Measurements from ENCODE around the gene DCTN1. TPM values are rescaled to one million over a fixed set of nuclear protein-coding genes. Genes with fewer than 3 reads are reported as not detected.
A peak's percentile ranks its signal among the peaks of the same experiment; 100 is the strongest.

The DCTN1 gene
- total and polyA plus RNA-seq, 7 experiments from 2014 or later, result 52.1 to 113 (median 89.3) TPM

DNA sequence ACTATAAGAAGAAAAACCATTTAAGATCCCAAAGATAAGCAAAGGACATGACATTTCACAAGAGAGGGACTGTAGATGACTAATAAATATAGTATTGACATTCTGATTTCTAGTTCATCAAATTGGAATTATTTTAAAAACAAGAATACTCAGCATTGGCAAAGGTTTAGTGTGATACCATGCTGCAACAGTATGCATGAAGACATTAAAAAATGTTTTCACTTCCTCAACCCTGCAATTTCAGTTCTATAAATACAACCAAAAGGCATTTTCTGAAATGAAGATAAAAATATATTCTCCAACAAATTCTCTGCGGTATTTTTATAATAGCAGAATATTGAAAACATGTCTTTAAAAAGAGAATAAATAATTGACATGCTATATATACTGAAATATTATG lies 39.2 kb upstream of the DCTN1 start:
- H3K27ac Mint-ChIP-seq, result peak overlapping the region in 2 of 9 donors; percentile 96 to 99
- no peaks in the 10 kb centered on the region for H3K9me3 Mint-ChIP-seq
- Histone ChIP-seq H3K4me1 (ENCODE audit: control insufficient read depth in 2 of 2, insufficient read depth in 2 of 2, low read length in 2 of 2) (peaks cover 4 to 25% of the 10 kb centered on the region in 2 donors), H3K9me3 (ENCODE audit: control insufficient read depth in 2 of 3, low read length in 3 of 3) (no peaks in the 10 kb centered on the region), H3K27me3 (ENCODE audit: control insufficient read depth in 2 of 2, insufficient read depth in 2 of 2, low read length in 2 of 2) (peaks cover 0 to 2% of the 10 kb centered on the region in 2 donors), H3K36me3 (ENCODE audit: control insufficient read depth in 2 of 3, insufficient read depth in 3 of 3, low read length in 3 of 3) (peaks cover 0 to 4% (median 0%) of the 10 kb centered on the region in 3 experiments), H3K4me3 (ENCODE audit: low read length) (no peak overlapping the region), H3K27ac (ENCODE audit: low read depth, low read length) (peak overlapping the region; percentile 31)
- ChIA-PET CTCF (no interaction called here), POLR2A (interaction anchor here (0.6 to 1.4 kb wide), 4 partner anchors 45 to 243 kb away, joined by 3 to 4 read pairs (median 3); partner anchors contain the start of gene MRPL53)
- H3K4me3 Mint-ChIP-seq, result no peak overlapping the region
- ATAC-seq (no peak), DNase-seq (no peak)
- H3K4me1 Mint-ChIP-seq, result peaks cover 20 to 57% (median 40%) of the 10 kb centered on the region in 7 donors
- peaks cover 0 to 6% (median 0%) of the 10 kb centered on the region in 5 donors for H3K36me3 Mint-ChIP-seq
- peaks cover 0 to 5% (median 0%) of the 10 kb centered on the region in 5 donors for H3K27me3 Mint-ChIP-seq
- intact Hi-C loops (cut with micrococcal nuclease), result no loop called here

DNA sequence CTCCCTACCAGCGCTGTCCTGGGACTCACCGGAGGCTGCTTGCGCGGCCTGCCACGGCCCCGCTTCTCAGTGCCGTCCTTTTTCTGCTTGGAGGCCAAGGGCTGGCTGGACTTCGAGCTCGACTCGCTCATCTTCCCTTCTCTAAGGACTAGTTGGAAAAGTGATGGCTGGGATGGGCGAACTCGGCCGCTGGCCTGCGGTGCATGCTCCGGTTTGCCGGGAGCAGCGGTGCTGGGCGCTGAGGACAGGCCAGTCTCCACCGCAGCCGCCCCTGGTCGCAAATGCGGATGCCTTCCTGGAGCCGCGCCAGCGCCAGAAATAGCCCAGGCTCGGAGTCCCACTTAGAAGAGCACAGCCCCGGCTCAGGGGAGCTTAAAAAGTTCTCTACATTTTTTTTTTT lies 38.2 kb upstream of the DCTN1 start:
- no peak overlapping the region for H3K4me3 ChIP-seq (ENCODE audit: low read length)
- H3K27ac Mint-ChIP-seq, result peak overlapping the region in 1 of 9 donors; percentile 59
- POLR2A ChIA-PET, result interaction anchor here (0.6 to 1.1 kb wide), 2 partner anchors 54 to 66 kb away, joined by 3 to 5 read pairs; partner anchors contain the start of gene MRPL53

DNA sequence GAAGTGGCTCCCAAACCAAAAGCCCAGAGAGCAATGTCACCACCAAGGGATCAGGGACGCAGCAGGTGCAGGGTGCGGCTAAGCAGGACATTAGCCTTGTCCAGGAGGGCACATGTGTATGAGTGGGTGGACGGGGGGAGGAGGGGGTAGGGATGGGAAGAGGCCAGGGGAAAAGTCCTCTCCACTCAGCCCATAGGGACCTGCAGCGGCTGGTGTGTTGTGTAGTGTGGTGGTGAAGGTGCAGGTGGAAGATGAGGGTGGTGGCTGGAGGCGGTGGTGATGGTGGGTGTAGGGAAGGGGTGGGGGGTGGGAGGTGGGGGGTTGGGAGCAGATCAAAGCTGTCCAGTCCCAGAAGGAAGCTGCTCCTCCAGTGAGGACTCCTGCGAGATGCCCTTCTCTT lies 37.7 kb upstream of the DCTN1 start:
- Mint-ChIP-seq H3K9me3 (no peaks in the 10 kb centered on the region), H3K4me3 (no peak overlapping the region), H3K4me1 (peaks cover 20 to 58% (median 48%) of the 10 kb centered on the region in 7 donors), H3K36me3 (no peaks in the 10 kb centered on the region), H3K27me3 (peaks cover 0 to 12% (median 0%) of the 10 kb centered on the region in 5 donors), H3K27ac (peak overlapping the region in 2 of 9 donors; percentile 49)
- no peak for DNase-seq
- H3K36me3 ChIP-seq (ENCODE audit: control insufficient read depth in 2 of 3, insufficient read depth in 3 of 3, low read length in 3 of 3), result peaks cover 0 to 4% (median 0%) of the 10 kb centered on the region in 3 experiments
- H3K27me3 ChIP-seq (ENCODE audit: control insufficient read depth in 2 of 2, insufficient read depth in 2 of 2, low read length in 2 of 2), result peaks cover 0 to 4% of the 10 kb centered on the region in 2 donors
- H3K9me3 ChIP-seq (ENCODE audit: control insufficient read depth in 2 of 3, low read length in 3 of 3), result no peaks in the 10 kb centered on the region
- no peak for ATAC-seq
- no peak overlapping the region for H3K4me3 ChIP-seq (ENCODE audit: low read length)
- ChIA-PET CTCF (interaction anchor here (1.0 kb wide), 1 partner anchor 236 kb away, joined by 6 read pairs; the partner anchor contains the start of gene SEMA4F), POLR2A (no interaction called here)
- peaks cover 4 to 27% of the 10 kb centered on the region in 2 donors for H3K4me1 ChIP-seq (ENCODE audit: control insufficient read depth in 2 of 2, insufficient read depth in 2 of 2, low read length in 2 of 2)
- H3K27ac ChIP-seq (ENCODE audit: low read depth, low read length), result no peak overlapping the region
- intact Hi-C loops (cut with micrococcal nuclease), result no loop called here

More for the DNA sequence above, 38.2 kb upstream of the DCTN1 start:
- intact Hi-C loops (cut with micrococcal nuclease), result no loop called here
- H3K9me3 Mint-ChIP-seq, result no peaks in the 10 kb centered on the region
- H3K4me3 Mint-ChIP-seq, result no peak overlapping the region
- Histone ChIP-seq H3K27ac (ENCODE audit: low read depth, low read length) (no peak overlapping the region), H3K9me3 (ENCODE audit: control insufficient read depth in 2 of 3, low read length in 3 of 3) (no peaks in the 10 kb centered on the region), H3K36me3 (ENCODE audit: control insufficient read depth in 2 of 3, insufficient read depth in 3 of 3, low read length in 3 of 3) (peaks cover 0 to 4% (median 0%) of the 10 kb centered on the region in 3 experiments), H3K4me1 (ENCODE audit: control insufficient read depth in 2 of 2, insufficient read depth in 2 of 2, low read length in 2 of 2) (peaks cover 4 to 27% of the 10 kb centered on the region in 2 donors), H3K27me3 (ENCODE audit: control insufficient read depth in 2 of 2, insufficient read depth in 2 of 2, low read length in 2 of 2) (peaks cover 0 to 4% of the 10 kb centered on the region in 2 donors)
- ATAC-seq, result no peak
- DNase-seq, result no peak
- peaks cover 20 to 62% (median 49%) of the 10 kb centered on the region in 7 donors for H3K4me1 Mint-ChIP-seq
- peaks cover 0 to 2% (median 0%) of the 10 kb centered on the region in 5 donors for H3K36me3 Mint-ChIP-seq
- peaks cover 0 to 11% (median 0%) of the 10 kb centered on the region in 5 donors for H3K27me3 Mint-ChIP-seq
- CTCF ChIA-PET, result interaction anchor here (1.0 kb wide), 1 partner anchor 236 kb away, joined by 6 read pairs; the partner anchor contains the start of gene SEMA4F

DNA sequence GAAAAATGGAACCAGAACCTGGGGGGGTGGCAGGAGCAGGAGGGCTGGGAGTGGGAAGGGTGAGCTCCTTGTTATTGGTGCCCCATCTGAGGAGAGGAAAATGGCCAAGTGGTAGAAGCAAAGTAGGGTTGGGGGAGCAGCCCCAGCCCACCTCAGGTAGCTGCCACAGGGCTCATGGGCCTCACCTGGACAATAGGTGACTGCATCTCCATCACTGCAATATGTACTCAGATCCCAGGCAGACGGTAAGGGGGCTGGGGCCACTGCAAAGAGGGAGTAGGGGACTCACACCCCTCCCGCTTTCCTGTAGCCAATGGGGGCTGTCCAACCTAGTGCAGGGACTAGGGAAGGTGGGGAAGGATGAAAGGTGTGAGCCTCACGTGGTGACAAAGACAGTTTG lies 37.1 kb upstream of the DCTN1 start:
- peaks cover 0 to 12% (median 0%) of the 10 kb centered on the region in 5 donors for H3K27me3 Mint-ChIP-seq
- ChIA-PET POLR2A (interaction anchor here (2.8 kb wide), 1 partner anchor 38 kb away, joined by 8 read pairs; the partner anchor contains the start of gene INO80B), CTCF (no interaction called here)
- H3K27ac ChIP-seq (ENCODE audit: low read depth, low read length), result no peak overlapping the region
- peak overlapping the region in 5 of 9 donors; percentile 29 to 78 (median 76) for H3K27ac Mint-ChIP-seq
- no peaks in the 10 kb centered on the region for H3K36me3 Mint-ChIP-seq
- intact Hi-C loops (cut with micrococcal nuclease), result no loop called here
- DNase-seq (no peak), ATAC-seq (no peak)
- H3K4me3 Mint-ChIP-seq, result peak overlapping the region in 4 of 10 donors; percentile 8 to 75 (median 30)
- H3K27me3 ChIP-seq (ENCODE audit: control insufficient read depth in 2 of 2, insufficient read depth in 2 of 2, low read length in 2 of 2), result peaks cover 0 to 4% of the 10 kb centered on the region in 2 donors
- peaks cover 2 to 25% of the 10 kb centered on the region in 2 donors for H3K4me1 ChIP-seq (ENCODE audit: control insufficient read depth in 2 of 2, insufficient read depth in 2 of 2, low read length in 2 of 2)
- no peaks in the 10 kb centered on the region for H3K9me3 ChIP-seq (ENCODE audit: control insufficient read depth in 2 of 3, low read length in 3 of 3)
- no peak overlapping the region for H3K4me3 ChIP-seq (ENCODE audit: low read length)
- peaks cover 20 to 54% (median 49%) of the 10 kb centered on the region in 7 donors for H3K4me1 Mint-ChIP-seq
- no peaks in the 10 kb centered on the region for H3K9me3 Mint-ChIP-seq
- H3K36me3 ChIP-seq (ENCODE audit: control insufficient read depth in 2 of 3, insufficient read depth in 3 of 3, low read length in 3 of 3), result peaks cover 0 to 4% (median 0%) of the 10 kb centered on the region in 3 experiments

DNA sequence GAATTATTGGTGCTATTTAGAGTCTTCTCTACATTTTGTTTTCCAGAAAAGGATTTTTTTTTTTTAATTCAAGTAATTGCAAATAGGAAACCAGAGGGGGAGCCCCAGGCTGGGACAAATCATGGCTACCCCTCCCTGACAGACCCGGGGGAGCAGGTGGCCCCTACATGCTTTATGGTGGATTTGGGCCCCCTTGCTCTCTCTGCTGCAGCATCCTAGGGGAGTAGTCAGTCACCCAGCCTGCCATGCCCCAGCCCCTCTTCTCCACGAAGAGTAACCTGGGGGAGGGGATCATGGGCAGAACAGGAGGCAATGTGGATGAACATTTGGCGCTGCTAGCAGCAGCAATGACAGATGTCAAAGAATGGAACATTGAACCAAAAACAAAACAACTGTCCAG lies 36.7 kb upstream of the DCTN1 start:
- no peaks in the 10 kb centered on the region for H3K9me3 Mint-ChIP-seq
- ChIA-PET POLR2A (interaction anchor here (0.6 to 2.8 kb wide), 4 partner anchors 15 to 42 kb away, joined by 3 to 8 read pairs (median 3); partner anchors contain the start of genes INO80B and WBP1), CTCF (no interaction called here)
- peaks cover 18 to 53% (median 45%) of the 10 kb centered on the region in 7 donors for H3K4me1 Mint-ChIP-seq
- Histone ChIP-seq H3K27ac (ENCODE audit: low read depth, low read length) (no peak overlapping the region), H3K4me1 (ENCODE audit: control insufficient read depth in 2 of 2, insufficient read depth in 2 of 2, low read length in 2 of 2) (peaks cover 0 to 23% of the 10 kb centered on the region in 2 donors), H3K9me3 (ENCODE audit: control insufficient read depth in 2 of 3, low read length in 3 of 3) (no peaks in the 10 kb centered on the region), H3K36me3 (ENCODE audit: control insufficient read depth in 2 of 3, insufficient read depth in 3 of 3, low read length in 3 of 3) (peaks cover 0 to 3% (median 0%) of the 10 kb centered on the region in 3 experiments), H3K27me3 (ENCODE audit: control insufficient read depth in 2 of 2, insufficient read depth in 2 of 2, low read length in 2 of 2) (peaks cover 0 to 4% of the 10 kb centered on the region in 2 donors), H3K4me3 (ENCODE audit: low read length) (no peak overlapping the region)
- H3K36me3 Mint-ChIP-seq, result no peaks in the 10 kb centered on the region
- peaks cover 0 to 12% (median 0%) of the 10 kb centered on the region in 5 donors for H3K27me3 Mint-ChIP-seq
- DNase-seq (peak in 1 of 9 donors; percentile 23), ATAC-seq (no peak)
- intact Hi-C loops (cut with micrococcal nuclease), result loop anchor here in 1 of 2 donors (1.0 kb wide), 1 partner anchor 171 kb away; no protein-coding TSS in a partner anchor
- H3K4me3 Mint-ChIP-seq, result peak overlapping the region in 6 of 10 donors; percentile 8 to 75 (median 32)
- H3K27ac Mint-ChIP-seq, result peak overlapping the region in 5 of 9 donors; percentile 29 to 78 (median 76)

DNA sequence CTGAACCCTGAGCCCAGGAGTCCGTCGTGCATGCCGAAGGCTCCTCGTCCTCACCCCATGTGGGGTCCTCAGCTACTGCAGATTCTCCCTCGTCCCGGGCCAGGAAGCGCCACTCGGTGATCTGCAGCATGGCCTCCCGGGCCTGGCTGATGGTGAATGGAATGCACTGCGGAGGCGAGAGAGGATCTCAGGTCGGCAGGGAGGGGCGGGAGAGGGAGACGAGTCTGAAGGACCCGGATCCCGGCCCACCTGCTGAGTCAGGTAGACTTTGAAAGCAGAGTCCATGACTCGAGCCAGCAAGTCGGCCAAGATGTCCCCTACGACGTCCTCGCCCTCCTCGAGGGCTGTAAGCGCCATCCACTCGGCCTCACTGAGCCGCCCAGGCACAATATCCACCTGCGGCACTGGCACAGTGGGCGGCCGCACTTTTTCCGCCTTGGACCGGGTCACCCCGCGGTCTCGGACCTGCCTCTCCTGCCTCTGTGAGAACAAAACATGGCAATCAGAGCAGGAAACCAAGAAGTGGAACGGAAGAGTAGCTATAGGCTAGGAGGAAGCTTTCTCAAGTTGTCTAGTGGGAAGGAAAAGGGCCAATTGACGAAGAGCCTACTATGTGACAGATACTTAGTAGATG lies 35.8 kb upstream of the DCTN1 start:
- Histone ChIP-seq H3K27me3 (ENCODE audit: control insufficient read depth in 2 of 2, insufficient read depth in 2 of 2, low read length in 2 of 2) (peaks cover 0 to 4% of the 10 kb centered on the region in 2 donors), H3K4me1 (ENCODE audit: control insufficient read depth in 2 of 2, insufficient read depth in 2 of 2, low read length in 2 of 2) (peaks cover 0 to 21% of the 10 kb centered on the region in 2 donors), H3K4me3 (ENCODE audit: low read length) (peak overlapping the region; percentile 57), H3K27ac (ENCODE audit: low read depth, low read length) (peak overlapping the region; percentile 49), H3K36me3 (ENCODE audit: control insufficient read depth in 2 of 3, insufficient read depth in 3 of 3, low read length in 3 of 3) (no peaks in the 10 kb centered on the region), H3K9me3 (ENCODE audit: control insufficient read depth in 2 of 3, low read length in 3 of 3) (no peaks in the 10 kb centered on the region)
- H3K27me3 Mint-ChIP-seq, result peaks cover 0 to 12% (median 0%) of the 10 kb centered on the region in 5 donors
- no peaks in the 10 kb centered on the region for H3K9me3 Mint-ChIP-seq
- peak overlapping the region in 8 of 9 donors; percentile 18 to 92 (median 74) for H3K27ac Mint-ChIP-seq
- intact Hi-C loops (cut with micrococcal nuclease), result loop anchor here in 1 of 2 donors (1.0 kb wide), 2 partner anchors 24 to 171 kb away; no protein-coding TSS in a partner anchor
- peak overlapping the region; percentile 37 to 87 (median 78) for H3K4me3 Mint-ChIP-seq
- H3K4me1 Mint-ChIP-seq, result peaks cover 15 to 47% (median 38%) of the 10 kb centered on the region in 7 donors
- H3K36me3 Mint-ChIP-seq, result no peaks in the 10 kb centered on the region
- peak in 3 of 9 donors; percentile 14 to 24 (median 15) for DNase-seq
- ChIA-PET POLR2A (interaction anchor here (0.6 to 2.8 kb wide), 7 partner anchors 16 to 173 kb away, joined by 3 to 8 read pairs (median 3); partner anchors contain the start of genes INO80B and WBP1), CTCF (no interaction called here)
- ATAC-seq, result peak; percentile 6

Data from naive thymus-derived CD4-positive, alpha-beta T cell (primary cell).